Right atrium auricular region (tissue), 2 donors: ENCODE measurements around the gene ZSCAN9. TPM values are rescaled to one million over a fixed set of nuclear protein-coding genes. Genes with fewer than 3 reads are reported as not detected.

Experiments used
- DNase-seq: peaks from one replicate; pipeline ENCODE4 v3.0.0-alpha.2; 2019; ENCODE audit warnings: low spot score
- H3K27ac ChIP-seq, 2 donors: fragments of 200-600 bp; sonication (generic); 1 replicate in 1 of 2; 2 replicates in 1 of 2; pipeline ENCODE4 v1.5.1; 2016 to 2019
- H3K27me3 ChIP-seq, 2 donors: fragments of 200-600 bp; sonication (generic); one replicate each; pipeline versions ENCODE4 v1.5.1 to v1.6.0; 2017 to 2019
- H3K36me3 ChIP-seq: fragments of 200-600 bp; sonication (generic); one replicate; pipeline ENCODE4 v1.5.1; 2016
- H3K4me1 ChIP-seq, 2 donors: fragments of 200-600 bp; sonication (generic); one replicate each; pipeline versions ENCODE4 v1.5.1 to v1.6.0; 2017 to 2019
- H3K4me3 ChIP-seq, 2 donors: fragments of 200-600 bp; sonication (generic); 1 replicate in 1 of 2; 2 replicates in 1 of 2; pipeline ENCODE4 v1.5.1; 2017 to 2019; ENCODE audit warnings: mild to moderate bottlenecking in 1 of 2, moderate library complexity in 1 of 2
- H3K9me3 ChIP-seq, 2 donors: fragments of 200-600 bp; sonication (generic); one replicate each; pipeline ENCODE4 v1.5.1; 2019
- CTCF ChIP-seq, 2 donors: fragments of 200-600 bp; sonication (generic); IDR thresholded peaks; one replicate each; pipeline ENCODE4 v1.5.1; 2019; ENCODE audit warnings: antibody characterized with exemption in 2 of 2
- total RNA-seq, 2 donors: library from RNA; depleted of rRNA; stranded (reverse); fragments of >200 nt; gene quantifications; one replicate each; pipeline ENCODE4 v1.1.0, GENCODE V29; 2016

The ZSCAN9 gene
- total RNA-seq, 2 donors from 2014 or later = 5.8 to 10.1 TPM

- Histone ChIP-seq H3K4me1 (peaks cover 0 to 31% of the 10 kb centered on the region in 2 donors), H3K4me3 (peak overlapping the region; percentile 76 to 77), H3K27ac (peak overlapping the region; percentile 87 to 89), H3K27me3 (no peaks in the 10 kb centered on the region), H3K9me3 (no peaks in the 10 kb centered on the region), H3K36me3 (no peaks in the 10 kb centered on the region)
- TF ChIP-seq CTCF (IDR thresholded peaks at IDR 0.05) = no peak
- no peak for DNase-seq
Measured at GRCh38 chr6:28266563-28266961, 41.5 kb downstream of the ZSCAN9 start.

- Histone ChIP-seq H3K4me1 (peaks cover 0 to 31% of the 10 kb centered on the region in 2 donors), H3K9me3 (no peaks in the 10 kb centered on the region), H3K27me3 (no peaks in the 10 kb centered on the region), H3K4me3 (peak within 1 kb of the TSS; percentile 76 to 77), H3K36me3 (peaks cover 6% of the 10 kb centered on the region), H3K27ac (peak within 1 kb of the TSS; percentile 87 to 89)
- TF ChIP-seq CTCF (IDR thresholded peaks at IDR 0.05) = no peak
- peak; percentile 76 for DNase-seq
Measured at GRCh38 chr6:28266962-28267694, 42.1 kb downstream of the ZSCAN9 start, which contains the start of gene ZSCAN26. TSS of gene ZSCAN26 (plus strand) at chr6:28267143. CDS start at chr6:28271920, 4,777 bp downstream.

GRCh38 chr6:28267695-28268059 is 42.6 kb downstream of the ZSCAN9 start:
- Histone ChIP-seq H3K4me1 (peaks cover 0 to 31% of the 10 kb centered on the region in 2 donors), H3K4me3 (peak overlapping the region; percentile 76 to 77), H3K36me3 (peaks cover 11% of the 10 kb centered on the region), H3K9me3 (no peaks in the 10 kb centered on the region), H3K27ac (peak overlapping the region; percentile 87 to 89), H3K27me3 (no peaks in the 10 kb centered on the region)
- no peak for TF ChIP-seq CTCF (IDR thresholded peaks at IDR 0.05)
- no peak for DNase-seq

GRCh38 chr6:28269492-28269891 is 44.4 kb downstream of the ZSCAN9 start:
- H3K27ac ChIP-seq = no peak overlapping the region

GRCh38 chr6:28274888-28275287 is 49.8 kb downstream of the ZSCAN9 start:
- TF ChIP-seq CTCF (IDR thresholded peaks at IDR 0.05) = no peak
- no peak overlapping the region for H3K4me3 ChIP-seq
- H3K27me3 ChIP-seq = no peaks in the 10 kb centered on the region
- no peak for DNase-seq
- H3K27ac ChIP-seq = no peak overlapping the region
- no peaks in the 10 kb centered on the region for H3K4me1 ChIP-seq
- no peaks in the 10 kb centered on the region for H3K9me3 ChIP-seq
- peaks cover 53% of the 10 kb centered on the region for H3K36me3 ChIP-seq

More at GRCh38 chr6:28269492-28269891, 44.4 kb downstream of the ZSCAN9 start:
- no peaks in the 10 kb centered on the region for H3K9me3 ChIP-seq
- H3K4me1 ChIP-seq = peaks cover 0 to 31% of the 10 kb centered on the region in 2 donors
- no peak overlapping the region for H3K4me3 ChIP-seq
- DNase-seq = no peak
- TF ChIP-seq CTCF (IDR thresholded peaks at IDR 0.05) = no peak
- H3K27me3 ChIP-seq = no peaks in the 10 kb centered on the region
- peaks cover 28% of the 10 kb centered on the region for H3K36me3 ChIP-seq
